Ascending aorta (tissue), 2 donors: ENCODE measurements around the gene OXER1. TPM values are rescaled to one million over a fixed set of nuclear protein-coding genes. Genes with fewer than 3 reads are reported as not detected.

ENCODE experiments used
- DNase-seq, 2 donors: peaks; one replicate each; pipeline ENCODE4 v3.0.0-alpha.2; 2019; ENCODE audit warnings: low spot score in 2 of 2
- H3K27ac ChIP-seq, 2 donors: fragments of 200-600 bp; sonication (generic); one replicate each; pipeline ENCODE4 v1.5.1; 2016 to 2017; ENCODE audit warnings: mild to moderate bottlenecking in 1 of 2
- H3K27me3 ChIP-seq: fragments of 200-600 bp; sonication (generic); one replicate; pipeline ENCODE4 v1.5.1; 2017
- H3K36me3 ChIP-seq, 2 donors: fragments of 200-600 bp; sonication (generic); one replicate each; pipeline ENCODE4 v1.5.1; 2016
- H3K4me1 ChIP-seq, 2 donors: fragments of 200-600 bp; sonication (generic); one replicate each; pipeline ENCODE4 v1.5.1; 2016 to 2017; ENCODE audit warnings: mild to moderate bottlenecking in 1 of 2
- H3K4me3 ChIP-seq, 2 donors: fragments of 200-600 bp; sonication (generic); one replicate each; pipeline ENCODE4 v1.5.1; 2016 to 2017; ENCODE audit warnings: mild to moderate bottlenecking in 1 of 2
- H3K9me3 ChIP-seq, 2 donors: fragments of 200-600 bp; sonication (generic); one replicate each; pipeline ENCODE4 v1.5.1; 2016
- CTCF ChIP-seq, 3 experiments: fragments of 200-600 bp in 2 of 3; fragments of 450-650 bp in 1 of 3; sonication (generic) in 2 of 3; IDR thresholded peaks; one replicate each; pipeline ENCODE4 v1.5.1; 2016 to 2019; ENCODE audit warnings: antibody characterized with exemption in 3 of 3, mild to moderate bottlenecking in 1 of 3, moderate library complexity in 1 of 3
- intact Hi-C: fragments of 100-400 bp; cut with DNase I; formaldehyde crosslinking; loops from one replicate; pipeline ENCODE4 v1.15.1; 2023
- total RNA-seq: library from RNA; depleted of rRNA; stranded (reverse); fragments of >200 nt; gene quantifications from one replicate; pipeline ENCODE4 v1.1.0, GENCODE V29; 2016

OXER1 gene
- total RNA-seq, 1 donor from 2014 or later: 0.32 TPM

GRCh38 chr2:42809131-42809818 lies 45.3 kb upstream of the OXER1 start:
- DNase-seq: no peak
- intact Hi-C loops: no loop called here
- TF ChIP-seq CTCF (IDR thresholded peaks at IDR 0.05): no peak
- Histone ChIP-seq H3K36me3 (no peaks in the 10 kb centered on the region), H3K27ac (peak overlapping the region; percentile 100), H3K4me1 (peaks cover 3 to 13% of the 10 kb centered on the region in 2 donors), H3K27me3 (no peaks in the 10 kb centered on the region), H3K4me3 (peak overlapping the region; percentile 86 to 87), H3K9me3 (no peaks in the 10 kb centered on the region)

- Histone ChIP-seq H3K4me1 (peaks cover 3 to 13% of the 10 kb centered on the region in 2 donors), H3K4me3 (no peak overlapping the region), H3K27ac (peak overlapping the region in 1 of 2 donors; percentile 100), H3K36me3 (no peaks in the 10 kb centered on the region), H3K27me3 (no peaks in the 10 kb centered on the region), H3K9me3 (no peaks in the 10 kb centered on the region)
- no peak for TF ChIP-seq CTCF (IDR thresholded peaks at IDR 0.05)
- intact Hi-C loops: no loop called here
- DNase-seq: no peak
Observed at GRCh38 chr2:42808301-42808700, 44.4 kb upstream of the OXER1 start.

GRCh38 chr2:42806786-42807185 lies 42.9 kb upstream of the OXER1 start:
- Histone ChIP-seq H3K27ac (no peak overlapping the region), H3K4me1 (peaks cover 3 to 11% of the 10 kb centered on the region in 2 donors), H3K36me3 (no peaks in the 10 kb centered on the region), H3K27me3 (no peaks in the 10 kb centered on the region), H3K9me3 (no peaks in the 10 kb centered on the region), H3K4me3 (no peak overlapping the region)
- intact Hi-C loops: no loop called here
- TF ChIP-seq CTCF (IDR thresholded peaks at IDR 0.05): no peak
- no peak for DNase-seq

GRCh38 chr2:42804891-42805290 lies 41.0 kb upstream of the OXER1 start:
- H3K27ac ChIP-seq: no peak overlapping the region
- H3K27me3 ChIP-seq: no peaks in the 10 kb centered on the region
- intact Hi-C loops: no loop called here
- DNase-seq: no peak
- H3K4me1 ChIP-seq: peaks cover 3 to 16% of the 10 kb centered on the region in 2 donors
- H3K4me3 ChIP-seq: no peak overlapping the region
- no peaks in the 10 kb centered on the region for H3K36me3 ChIP-seq
- H3K9me3 ChIP-seq: no peaks in the 10 kb centered on the region
- TF ChIP-seq CTCF (IDR thresholded peaks at IDR 0.05): no peak

GRCh38 chr2:42804338-42804737 lies 40.4 kb upstream of the OXER1 start:
- no peaks in the 10 kb centered on the region for H3K9me3 ChIP-seq

More at GRCh38 chr2:42804338-42804737, 40.4 kb upstream of the OXER1 start:
- intact Hi-C loops: no loop called here
- H3K27ac ChIP-seq: no peak overlapping the region
- no peaks in the 10 kb centered on the region for H3K36me3 ChIP-seq
- no peak for DNase-seq
- H3K4me1 ChIP-seq: peaks cover 3 to 16% of the 10 kb centered on the region in 2 donors
- no peaks in the 10 kb centered on the region for H3K27me3 ChIP-seq
- H3K4me3 ChIP-seq: no peak overlapping the region
- no peak for TF ChIP-seq CTCF (IDR thresholded peaks at IDR 0.05)
